Measurements from ENCODE around the gene THSD7B.

Gene THSD7B

DNA sequence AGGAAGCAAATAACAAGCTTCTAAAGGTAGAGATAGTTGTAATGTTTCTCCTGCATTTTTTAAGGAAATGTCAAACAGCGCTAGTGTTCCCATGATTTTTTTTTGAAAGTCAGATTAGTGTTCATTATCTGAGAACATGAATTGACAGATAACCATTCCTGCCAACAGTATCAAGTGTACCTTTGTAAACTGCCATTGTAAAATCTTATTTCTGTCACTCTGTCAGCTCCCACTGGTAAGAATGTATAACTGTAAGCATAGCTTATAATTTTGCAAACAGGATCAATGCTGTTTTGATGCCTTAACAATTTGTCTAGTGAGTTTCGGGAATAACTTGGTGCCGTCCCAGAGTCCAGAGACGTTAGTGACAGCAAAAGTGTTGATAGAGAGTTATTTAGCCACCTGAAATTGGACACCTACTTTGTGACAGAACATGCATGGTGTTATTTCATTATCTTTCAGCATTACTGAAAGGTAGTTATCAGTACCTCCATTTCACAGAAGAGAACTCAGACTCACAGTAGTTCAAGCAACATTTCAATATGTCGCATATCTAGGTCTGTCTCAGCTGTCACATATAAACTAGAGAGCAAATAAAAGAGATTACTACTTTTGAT is 221.4 kb downstream of the THSD7B start:
- no peaks in the 10 kb centered on the region for H3K4me1 ChIP-seq (ENCODE audit: control insufficient read depth in 1 of 2, insufficient read depth in 2 of 2, low read length in 2 of 2)
- no peaks in the 10 kb centered on the region for H3K27me3 ChIP-seq (ENCODE audit: insufficient read depth, low read length)
- H3K4me3 ChIP-seq (ENCODE audit: low read depth, low read length), result no peak overlapping the region
- no CpG with 5 or more reads among the region's 5 CpGs for whole genome bisulfite sequencing (ENCODE audit: extremely low coverage, insufficient coverage, insufficient read length)
- H3K9ac ChIP-seq (ENCODE audit: low read length), result no peak overlapping the region
- H2BK120ac ChIP-seq (ENCODE audit: insufficient read depth, low read length, poor library complexity), result no peak overlapping the region
- H2BK12ac ChIP-seq (ENCODE audit: low read length), result no peak overlapping the region
- no peak overlapping the region for H3K14ac ChIP-seq (ENCODE audit: low read length)
- H3K23ac ChIP-seq (ENCODE audit: low read length), result no peak overlapping the region
- no peaks in the 10 kb centered on the region for H3K79me1 ChIP-seq (ENCODE audit: low read length)
- no peak overlapping the region for H4K8ac ChIP-seq (ENCODE audit: low read depth, low read length)
- no peak for DNase-seq
- H2BK5ac ChIP-seq (ENCODE audit: low read depth, low read length, poor library complexity), result no peak overlapping the region
- no peaks in the 10 kb centered on the region for H3K79me2 ChIP-seq (ENCODE audit: control insufficient read depth, insufficient read depth, low read length, poor library complexity)
- no peak overlapping the region for H2AK5ac ChIP-seq (ENCODE audit: low read length)
- H4K91ac ChIP-seq (ENCODE audit: low read depth, low read length), result no peak overlapping the region
- no peak overlapping the region for H3K18ac ChIP-seq (ENCODE audit: low read length)
- no peak overlapping the region for H3K4ac ChIP-seq (ENCODE audit: low read depth, low read length)
- H3K36me3 ChIP-seq (ENCODE audit: control insufficient read depth in 1 of 2, insufficient read depth in 2 of 2, low read length in 2 of 2), result no peaks in the 10 kb centered on the region
- H2AFZ ChIP-seq (ENCODE audit: insufficient read depth, low read length, poor library complexity), result no peak overlapping the region
- no peaks in the 10 kb centered on the region for H3K9me3 ChIP-seq (ENCODE audit: insufficient read depth, low read depth, low read length)
- H3K4me2 ChIP-seq (ENCODE audit: low read length), result no peak overlapping the region
- H3K27ac ChIP-seq (ENCODE audit: low read depth, low read length), result no peak overlapping the region
- no peak overlapping the region for H4K12ac ChIP-seq (ENCODE audit: low read depth, low read length)

DNA sequence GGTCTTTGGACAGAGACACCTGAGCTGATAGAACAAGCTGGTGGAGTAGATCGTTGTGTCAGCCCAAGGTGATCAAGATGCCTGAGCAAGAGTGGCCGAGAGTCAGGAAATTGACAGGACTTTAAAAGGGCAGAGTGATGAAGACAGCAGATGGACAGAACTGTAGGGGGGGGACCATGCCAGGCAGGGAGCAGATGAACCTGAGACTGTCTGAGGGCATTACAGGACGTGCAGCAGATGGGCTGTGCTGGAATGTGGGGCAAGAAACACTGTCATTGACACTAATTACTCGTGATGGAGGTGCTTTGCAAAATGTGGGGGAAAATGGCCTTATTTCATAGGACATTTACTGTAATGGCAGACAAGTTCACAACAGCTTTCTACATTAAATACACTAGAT is 225.0 kb downstream of the THSD7B start:
- H3K36me3 ChIP-seq (ENCODE audit: control insufficient read depth in 1 of 2, insufficient read depth in 2 of 2, low read length in 2 of 2), result no peaks in the 10 kb centered on the region
- H2AK5ac ChIP-seq (ENCODE audit: low read length), result no peak overlapping the region
- no peak overlapping the region for H3K23ac ChIP-seq (ENCODE audit: low read length)
- H3K18ac ChIP-seq (ENCODE audit: low read length), result no peak overlapping the region
- no peak overlapping the region for H2BK12ac ChIP-seq (ENCODE audit: low read length)
- H4K12ac ChIP-seq (ENCODE audit: low read depth, low read length), result no peak overlapping the region
- H3K27me3 ChIP-seq (ENCODE audit: insufficient read depth, low read length), result no peaks in the 10 kb centered on the region
- no peak overlapping the region for H3K4me3 ChIP-seq (ENCODE audit: low read depth, low read length)
- H3K4me2 ChIP-seq (ENCODE audit: low read length), result no peak overlapping the region
- no peak overlapping the region for H2AFZ ChIP-seq (ENCODE audit: insufficient read depth, low read length, poor library complexity)
- H3K27ac ChIP-seq (ENCODE audit: low read depth, low read length), result no peak overlapping the region
- no peak overlapping the region for H2BK120ac ChIP-seq (ENCODE audit: insufficient read depth, low read length, poor library complexity)
- H3K79me2 ChIP-seq (ENCODE audit: control insufficient read depth, insufficient read depth, low read length, poor library complexity), result no peaks in the 10 kb centered on the region
- H4K8ac ChIP-seq (ENCODE audit: low read depth, low read length), result no peak overlapping the region
- H4K91ac ChIP-seq (ENCODE audit: low read depth, low read length), result no peak overlapping the region
- H3K4ac ChIP-seq (ENCODE audit: low read depth, low read length), result no peak overlapping the region
- H3K9ac ChIP-seq (ENCODE audit: low read length), result no peak overlapping the region
- H3K4me1 ChIP-seq (ENCODE audit: control insufficient read depth in 1 of 2, insufficient read depth in 2 of 2, low read length in 2 of 2), result no peaks in the 10 kb centered on the region
- H3K79me1 ChIP-seq (ENCODE audit: low read length), result no peaks in the 10 kb centered on the region
- H3K14ac ChIP-seq (ENCODE audit: low read length), result no peak overlapping the region
- no peak for DNase-seq
- no peak overlapping the region for H2BK5ac ChIP-seq (ENCODE audit: low read depth, low read length, poor library complexity)
- no CpG with 5 or more reads among the region's 4 CpGs for WGBS (ENCODE audit: extremely low coverage, insufficient coverage, insufficient read length)
- no peaks in the 10 kb centered on the region for H3K9me3 ChIP-seq (ENCODE audit: insufficient read depth, low read depth, low read length)

DNA sequence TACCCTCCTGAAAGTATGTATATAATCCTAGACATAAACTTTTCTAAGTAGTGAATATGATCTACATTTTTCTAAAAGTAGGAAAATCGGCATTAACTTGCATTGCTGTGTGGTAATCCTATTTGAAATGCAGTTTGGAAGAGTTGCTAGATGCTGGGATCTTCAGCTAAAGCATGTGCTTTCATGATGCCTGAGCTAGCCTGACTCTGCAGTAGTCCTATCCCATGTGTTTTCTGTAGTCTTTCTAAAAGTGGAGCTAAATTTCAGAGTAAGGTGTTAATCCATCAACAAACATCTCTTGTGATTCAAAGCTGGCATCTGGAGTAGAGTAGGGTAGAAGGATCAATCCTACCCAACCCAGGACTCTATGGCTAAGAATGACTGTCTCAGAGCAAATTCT is 229.4 kb downstream of the THSD7B start:
- Histone ChIP-seq H3K36me3 (ENCODE audit: control insufficient read depth in 1 of 2, insufficient read depth in 2 of 2, low read length in 2 of 2) (no peaks in the 10 kb centered on the region), H3K4me2 (ENCODE audit: low read length) (no peak overlapping the region), H4K12ac (ENCODE audit: low read depth, low read length) (no peak overlapping the region), H3K4me3 (ENCODE audit: low read depth, low read length) (no peak overlapping the region), H2BK5ac (ENCODE audit: low read depth, low read length, poor library complexity) (no peak overlapping the region), H4K8ac (ENCODE audit: low read depth, low read length) (no peak overlapping the region), H3K18ac (ENCODE audit: low read length) (no peak overlapping the region), H2AK5ac (ENCODE audit: low read length) (no peak overlapping the region), H3K4ac (ENCODE audit: low read depth, low read length) (no peak overlapping the region), H3K9ac (ENCODE audit: low read length) (no peak overlapping the region), H3K27ac (ENCODE audit: low read depth, low read length) (no peak overlapping the region), H2BK12ac (ENCODE audit: low read length) (no peak overlapping the region), H3K9me3 (ENCODE audit: insufficient read depth, low read depth, low read length) (no peaks in the 10 kb centered on the region), H2BK120ac (ENCODE audit: insufficient read depth, low read length, poor library complexity) (no peak overlapping the region), H3K14ac (ENCODE audit: low read length) (no peak overlapping the region), H3K27me3 (ENCODE audit: insufficient read depth, low read length) (no peaks in the 10 kb centered on the region), H2AFZ (ENCODE audit: insufficient read depth, low read length, poor library complexity) (no peak overlapping the region), H3K23ac (ENCODE audit: low read length) (no peak overlapping the region), H4K91ac (ENCODE audit: low read depth, low read length) (no peak overlapping the region), H3K79me2 (ENCODE audit: control insufficient read depth, insufficient read depth, low read length, poor library complexity) (no peaks in the 10 kb centered on the region), H3K79me1 (ENCODE audit: low read length) (no peaks in the 10 kb centered on the region), H3K4me1 (ENCODE audit: control insufficient read depth in 1 of 2, insufficient read depth in 2 of 2, low read length in 2 of 2) (no peaks in the 10 kb centered on the region)
- WGBS (ENCODE audit: extremely low coverage, insufficient coverage, insufficient read length), result no CpG with 5 or more reads among the region's 1 CpG
- no peak for DNase-seq

DNA sequence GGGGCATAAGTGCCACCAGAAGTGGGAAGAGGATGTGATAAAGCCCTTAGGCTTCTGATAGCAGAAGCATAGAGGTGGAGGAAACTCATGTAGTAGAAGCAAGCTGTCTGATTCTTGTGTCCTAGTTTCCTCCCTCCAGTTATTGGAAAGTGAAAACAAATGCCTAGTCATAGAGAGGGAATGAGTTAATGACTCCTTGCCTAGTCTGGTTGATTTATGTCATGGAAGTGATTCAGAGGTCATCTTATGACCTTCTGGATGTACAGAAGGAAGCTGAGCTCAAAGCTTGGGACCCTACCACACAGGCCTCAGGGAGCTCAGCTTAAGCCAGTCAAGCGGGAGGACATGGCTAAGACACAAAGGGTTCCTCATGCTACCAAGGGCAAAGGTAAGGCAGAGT is 232.2 kb downstream of the THSD7B start:
- Histone ChIP-seq H3K4ac (ENCODE audit: low read depth, low read length) (no peak overlapping the region), H3K23ac (ENCODE audit: low read length) (peak overlapping the region; percentile 59), H2AK5ac (ENCODE audit: low read length) (no peak overlapping the region), H3K9ac (ENCODE audit: low read length) (no peak overlapping the region), H4K8ac (ENCODE audit: low read depth, low read length) (no peak overlapping the region), H3K27ac (ENCODE audit: low read depth, low read length) (no peak overlapping the region), H3K4me2 (ENCODE audit: low read length) (no peak overlapping the region), H3K4me3 (ENCODE audit: low read depth, low read length) (no peak overlapping the region), H4K12ac (ENCODE audit: low read depth, low read length) (no peak overlapping the region), H4K91ac (ENCODE audit: low read depth, low read length) (no peak overlapping the region), H3K79me2 (ENCODE audit: control insufficient read depth, insufficient read depth, low read length, poor library complexity) (no peaks in the 10 kb centered on the region), H3K79me1 (ENCODE audit: low read length) (no peaks in the 10 kb centered on the region), H3K36me3 (ENCODE audit: control insufficient read depth in 1 of 2, insufficient read depth in 2 of 2, low read length in 2 of 2) (no peaks in the 10 kb centered on the region), H2BK5ac (ENCODE audit: low read depth, low read length, poor library complexity) (no peak overlapping the region), H3K27me3 (ENCODE audit: insufficient read depth, low read length) (no peaks in the 10 kb centered on the region), H3K14ac (ENCODE audit: low read length) (no peak overlapping the region), H3K18ac (ENCODE audit: low read length) (no peak overlapping the region), H2BK12ac (ENCODE audit: low read length) (no peak overlapping the region), H2AFZ (ENCODE audit: insufficient read depth, low read length, poor library complexity) (no peak overlapping the region), H3K4me1 (ENCODE audit: control insufficient read depth in 1 of 2, insufficient read depth in 2 of 2, low read length in 2 of 2) (no peaks in the 10 kb centered on the region), H2BK120ac (ENCODE audit: insufficient read depth, low read length, poor library complexity) (no peak overlapping the region), H3K9me3 (ENCODE audit: insufficient read depth, low read depth, low read length) (no peaks in the 10 kb centered on the region)
- WGBS (ENCODE audit: extremely low coverage, insufficient coverage, insufficient read length), result no CpG with 5 or more reads among the region's 1 CpG
- DNase-seq, result no peak

Measured in trophoblast cell (in vitro differentiated cells and primary cell).